ENCODE measurements around the gene OR1E2.

DNA sequence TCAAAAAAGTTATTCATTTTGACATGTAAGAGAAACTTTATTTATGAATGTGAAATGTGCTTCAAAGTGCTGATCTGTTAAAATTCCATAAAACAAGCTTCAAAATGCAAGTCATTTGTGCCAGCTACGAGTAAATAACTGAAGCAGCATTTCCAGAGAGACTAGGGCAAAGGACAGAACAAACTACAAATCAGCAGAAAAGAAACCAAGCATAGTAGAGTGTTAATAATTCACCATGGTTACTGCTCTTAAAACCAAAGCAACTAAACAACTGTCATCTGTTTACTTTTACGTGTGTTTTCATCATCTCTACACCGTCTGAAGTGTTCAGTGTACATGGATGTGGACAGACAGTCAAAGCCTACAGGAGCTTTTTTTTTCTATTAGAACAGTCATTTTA, 40.6 kb upstream of the OR1E2 start:
- TF ChIP-seq CTCF (IDR thresholded peaks at IDR 0.05; ENCODE audit: low read depth, low read length, poor library complexity, severe bottlenecking) (no peak), EZH2phosphoT487 (IDR thresholded peaks at IDR 0.05; ENCODE audit: borderline replicate concordance, low read length) (no peak)
